ENCODE data around the gene SRRM4.

DNA sequence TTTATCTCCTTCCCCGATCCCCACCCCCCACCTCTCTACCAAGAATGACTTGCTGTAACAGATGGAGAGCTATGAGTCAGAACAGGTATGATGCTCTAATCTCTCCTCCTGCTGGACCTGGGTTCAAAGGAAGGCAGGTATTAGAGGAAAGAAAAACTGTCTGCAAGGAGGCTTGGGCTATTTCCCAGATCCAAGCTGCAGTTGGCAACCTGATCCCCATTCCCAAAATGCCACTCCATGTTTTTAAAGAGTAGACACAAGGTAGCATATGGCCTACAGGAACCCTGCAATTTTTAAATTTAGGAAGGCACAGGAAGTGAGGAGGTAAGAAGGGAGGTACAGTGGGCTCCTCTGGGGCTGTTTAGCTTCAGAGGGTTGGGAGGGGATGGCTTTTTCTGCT, 33.0 kb downstream of the SRRM4 start:
- TF ChIP-seq HDGF (IDR thresholded peaks at IDR 0.05; ENCODE audit: borderline replicate concordance) (no peak), FOXM1 (IDR thresholded peaks at IDR 0.05; ENCODE audit: borderline replicate concordance) (no peak), BHLHE40 (IDR thresholded peaks at IDR 0.05; ENCODE audit: borderline replicate concordance) (no peak), LEF1 (IDR thresholded peaks at IDR 0.05; ENCODE audit: borderline replicate concordance) (no peak), TARDBP (IDR thresholded peaks at IDR 0.05) (no peak)
